GM23338 (cell line): ENCODE results near the gene MAP2K7.

ENCODE experiments used
- EZH2 ChIP-seq: fragments of 200-600 bp; sonication (generic); IDR thresholded peaks from one replicate; pipeline ENCODE4 v1.8.0; 2017; ENCODE audit warnings: antibody characterized with exemption, mild to moderate bottlenecking, low read depth; ENCODE audit not compliant: unreplicated experiment
- EZH2phosphoT487 ChIP-seq: fragments of 200-600 bp; sonication (generic); IDR thresholded peaks from one replicate; pipeline ENCODE4 v1.8.1; 2018; ENCODE audit warnings: antibody characterized with exemption; ENCODE audit not compliant: unreplicated experiment
- POLR2AphosphoS5 ChIP-seq: IDR thresholded peaks from 2 replicates; pipeline ENCODE4 v1.6.1; 2016; ENCODE audit warnings: antibody characterized with exemption, low read depth
- TF ChIP-seq, protein P1 (sequence below), 2 experiments: fragments of 200-600 bp in 1 of 2; sonication (generic) in 1 of 2; conservative IDR thresholded peaks; 2 replicates each; pipeline versions ENCODE4 v1.5.1 to v1.6.1; 2016 to 2017; ENCODE audit warnings: antibody characterized with exemption in 2 of 2, low read depth in 2 of 2, mild to moderate bottlenecking in 2 of 2, moderate library complexity in 1 of 2

DNA sequence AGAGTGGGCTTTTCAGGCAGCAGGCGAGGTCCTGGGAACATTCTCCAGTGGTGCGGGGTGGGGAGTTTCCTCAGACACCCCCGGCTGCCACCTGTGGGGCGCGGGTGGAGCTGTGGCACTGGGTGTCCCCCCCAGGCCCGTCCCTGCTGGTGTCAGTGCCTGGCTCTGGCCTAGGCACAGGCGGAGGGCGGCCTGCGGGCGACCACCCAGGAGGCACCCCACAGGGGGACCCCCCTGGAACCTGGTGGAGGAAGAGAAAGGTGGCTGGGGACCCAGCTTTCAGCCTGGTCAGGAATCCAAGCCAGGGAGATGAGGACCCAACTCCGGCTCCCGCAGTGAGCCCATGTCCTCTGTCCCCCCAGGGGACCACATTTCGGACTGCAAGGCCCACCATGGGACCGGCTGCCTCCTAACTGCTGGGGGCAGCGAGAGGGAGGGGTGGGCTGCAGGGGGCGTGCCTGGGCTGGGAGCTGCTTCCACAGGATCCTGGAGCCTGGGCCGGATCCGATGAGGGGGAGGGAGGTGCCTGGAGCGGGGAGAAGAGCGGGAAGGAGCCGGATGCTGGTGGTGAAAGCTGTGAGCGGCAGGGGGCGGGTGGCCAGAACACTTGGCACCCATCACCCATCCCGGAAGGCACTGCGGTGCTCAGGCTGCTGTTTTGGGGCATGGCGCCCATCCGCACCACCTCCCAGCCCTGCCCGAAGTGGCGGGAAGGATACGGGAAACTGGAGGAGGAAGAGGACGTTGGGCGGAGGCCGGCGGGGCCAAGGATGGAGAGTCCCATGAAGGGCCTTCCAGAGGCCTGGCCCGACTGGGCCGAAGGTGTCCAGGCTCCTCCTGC is 27.8 kb downstream of the MAP2K7 start:
- TF ChIP-seq, protein P1, sequence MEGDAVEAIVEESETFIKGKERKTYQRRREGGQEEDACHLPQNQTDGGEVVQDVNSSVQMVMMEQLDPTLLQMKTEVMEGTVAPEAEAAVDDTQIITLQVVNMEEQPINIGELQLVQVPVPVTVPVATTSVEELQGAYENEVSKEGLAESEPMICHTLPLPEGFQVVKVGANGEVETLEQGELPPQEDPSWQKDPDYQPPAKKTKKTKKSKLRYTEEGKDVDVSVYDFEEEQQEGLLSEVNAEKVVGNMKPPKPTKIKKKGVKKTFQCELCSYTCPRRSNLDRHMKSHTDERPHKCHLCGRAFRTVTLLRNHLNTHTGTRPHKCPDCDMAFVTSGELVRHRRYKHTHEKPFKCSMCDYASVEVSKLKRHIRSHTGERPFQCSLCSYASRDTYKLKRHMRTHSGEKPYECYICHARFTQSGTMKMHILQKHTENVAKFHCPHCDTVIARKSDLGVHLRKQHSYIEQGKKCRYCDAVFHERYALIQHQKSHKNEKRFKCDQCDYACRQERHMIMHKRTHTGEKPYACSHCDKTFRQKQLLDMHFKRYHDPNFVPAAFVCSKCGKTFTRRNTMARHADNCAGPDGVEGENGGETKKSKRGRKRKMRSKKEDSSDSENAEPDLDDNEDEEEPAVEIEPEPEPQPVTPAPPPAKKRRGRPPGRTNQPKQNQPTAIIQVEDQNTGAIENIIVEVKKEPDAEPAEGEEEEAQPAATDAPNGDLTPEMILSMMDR (conservative IDR thresholded peaks at IDR 0.05; ENCODE audit: low read depth in 2 of 2) = no peak
- TF ChIP-seq EZH2phosphoT487 (no peak), POLR2AphosphoS5 (no peak), EZH2 (no peak)
